ENCODE results near the gene MED16.

MED16 gene, protein sequence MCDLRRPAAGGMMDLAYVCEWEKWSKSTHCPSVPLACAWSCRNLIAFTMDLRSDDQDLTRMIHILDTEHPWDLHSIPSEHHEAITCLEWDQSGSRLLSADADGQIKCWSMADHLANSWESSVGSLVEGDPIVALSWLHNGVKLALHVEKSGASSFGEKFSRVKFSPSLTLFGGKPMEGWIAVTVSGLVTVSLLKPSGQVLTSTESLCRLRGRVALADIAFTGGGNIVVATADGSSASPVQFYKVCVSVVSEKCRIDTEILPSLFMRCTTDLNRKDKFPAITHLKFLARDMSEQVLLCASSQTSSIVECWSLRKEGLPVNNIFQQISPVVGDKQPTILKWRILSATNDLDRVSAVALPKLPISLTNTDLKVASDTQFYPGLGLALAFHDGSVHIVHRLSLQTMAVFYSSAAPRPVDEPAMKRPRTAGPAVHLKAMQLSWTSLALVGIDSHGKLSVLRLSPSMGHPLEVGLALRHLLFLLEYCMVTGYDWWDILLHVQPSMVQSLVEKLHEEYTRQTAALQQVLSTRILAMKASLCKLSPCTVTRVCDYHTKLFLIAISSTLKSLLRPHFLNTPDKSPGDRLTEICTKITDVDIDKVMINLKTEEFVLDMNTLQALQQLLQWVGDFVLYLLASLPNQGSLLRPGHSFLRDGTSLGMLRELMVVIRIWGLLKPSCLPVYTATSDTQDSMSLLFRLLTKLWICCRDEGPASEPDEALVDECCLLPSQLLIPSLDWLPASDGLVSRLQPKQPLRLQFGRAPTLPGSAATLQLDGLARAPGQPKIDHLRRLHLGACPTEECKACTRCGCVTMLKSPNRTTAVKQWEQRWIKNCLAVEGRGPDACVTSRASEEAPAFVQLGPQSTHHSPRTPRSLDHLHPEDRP

DNA sequence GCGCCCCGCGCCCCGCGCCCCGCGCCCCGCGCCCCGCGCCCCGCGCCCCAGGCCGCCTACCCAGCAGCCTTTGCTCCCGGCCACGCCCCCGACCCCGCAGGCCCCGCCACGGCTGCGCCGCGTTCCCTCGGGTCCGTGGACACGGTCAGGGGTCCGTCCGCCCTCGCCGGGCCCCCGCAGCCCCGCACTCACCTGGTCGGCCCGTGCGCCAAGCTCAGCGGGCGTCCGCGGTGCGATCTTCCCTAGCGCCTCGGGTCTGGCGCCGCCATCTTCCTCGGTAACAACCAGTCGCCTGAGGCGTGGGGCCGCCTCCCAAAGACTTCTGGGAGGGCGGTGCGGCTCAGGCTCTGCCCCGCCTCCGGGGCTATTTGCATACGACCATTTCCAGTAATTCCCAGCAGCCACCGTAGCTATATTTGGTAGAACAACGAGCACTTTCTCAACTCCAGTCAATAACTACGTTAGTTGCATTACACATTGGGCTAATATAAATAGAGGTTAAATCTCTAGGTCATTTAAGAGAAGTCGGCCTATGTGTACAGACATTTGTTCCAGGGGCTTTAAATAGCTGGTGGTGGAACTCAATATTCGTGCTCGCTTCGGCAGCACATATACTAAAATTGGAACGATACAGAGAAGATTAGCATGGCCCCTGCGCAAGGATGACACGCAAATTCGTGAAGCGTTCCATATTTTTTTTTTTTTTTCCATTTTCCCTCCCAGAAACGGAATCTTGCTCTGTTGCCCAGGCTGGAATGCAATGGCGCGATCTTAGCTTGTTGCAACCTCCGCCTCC lies at the start of gene MED16, which contains the start of gene RNU6-9:
Gene MED16 (minus strand): TSS at position 294 of the 796 bp plus-strand sequence. CDS start 2,056 bp downstream, outside the sequence.
Gene RNU6-9 (plus strand): TSS at position 591 of the 796 bp plus-strand sequence.
- DNase-seq (ENCODE audit: low read depth): peak; percentile 83

DNA sequence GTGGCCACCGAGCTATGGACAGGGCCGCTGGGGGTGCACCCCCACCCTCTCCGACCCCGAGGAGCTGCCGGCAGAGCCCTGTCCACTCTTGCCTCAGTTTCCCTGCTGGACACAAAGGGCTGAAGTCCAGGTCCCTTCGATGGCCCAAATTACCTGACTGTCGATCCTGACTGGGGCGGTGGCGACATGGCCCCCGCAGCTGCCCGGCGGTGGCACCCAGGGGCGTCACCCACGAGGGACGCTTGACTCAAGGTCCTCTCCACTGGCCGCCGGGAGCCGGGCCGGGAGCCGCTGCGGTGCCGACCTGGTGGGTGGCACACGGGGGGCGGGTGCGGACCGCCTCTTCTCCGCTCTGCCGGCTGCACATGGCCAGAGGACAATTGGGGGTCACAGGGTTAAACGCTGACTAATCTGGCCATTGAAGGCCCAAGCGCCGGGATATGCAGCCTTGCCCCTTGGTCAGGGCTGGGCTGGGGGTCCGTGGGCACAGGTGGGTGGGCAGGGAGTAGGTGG lies 49.2 kb upstream of the MED16 start:
- DNase-seq (ENCODE audit: low read depth): no peak

DNA sequence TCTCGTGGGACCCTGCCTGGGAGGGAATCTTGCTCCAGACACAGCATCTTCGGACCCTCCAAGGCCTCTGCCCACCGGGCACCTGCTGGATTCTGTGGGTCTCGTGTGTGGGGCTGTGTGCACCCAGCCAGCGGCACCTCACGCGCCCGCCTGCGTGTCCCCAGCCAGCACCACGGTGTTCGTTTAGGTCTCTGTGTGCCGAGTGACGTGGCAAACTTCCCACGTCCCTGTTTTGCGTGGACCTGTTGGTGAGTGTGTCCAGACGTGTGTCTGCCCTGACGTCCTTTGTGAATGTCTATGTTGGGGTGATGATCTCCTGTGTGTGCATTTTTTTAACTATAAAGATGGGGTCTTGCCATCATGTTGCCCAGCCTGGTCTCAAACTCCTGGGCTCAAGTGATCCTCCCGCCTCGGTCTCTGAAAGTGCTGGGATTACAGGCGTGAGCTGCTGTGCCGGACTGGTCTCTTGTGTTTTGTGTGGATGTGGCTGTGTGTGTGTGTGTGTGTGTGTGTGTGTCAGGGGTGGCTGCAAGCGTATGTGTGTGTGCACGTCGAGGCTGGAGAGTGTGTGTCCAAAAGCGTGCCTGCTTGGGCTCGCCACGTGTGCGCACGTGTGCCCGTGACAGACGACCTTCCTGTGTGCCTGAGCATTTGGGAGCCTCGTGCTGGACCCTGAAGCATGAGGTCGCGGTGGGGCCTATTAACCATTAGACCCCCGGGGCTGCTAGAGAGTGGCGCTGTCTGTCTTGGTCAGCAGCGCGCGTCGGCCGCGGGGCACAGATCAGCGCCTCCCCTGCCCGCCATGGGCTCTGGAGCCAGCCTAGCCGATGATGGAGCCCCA lies 48.5 kb upstream of the MED16 start:
- no peak for DNase-seq (ENCODE audit: low read depth)

DNA sequence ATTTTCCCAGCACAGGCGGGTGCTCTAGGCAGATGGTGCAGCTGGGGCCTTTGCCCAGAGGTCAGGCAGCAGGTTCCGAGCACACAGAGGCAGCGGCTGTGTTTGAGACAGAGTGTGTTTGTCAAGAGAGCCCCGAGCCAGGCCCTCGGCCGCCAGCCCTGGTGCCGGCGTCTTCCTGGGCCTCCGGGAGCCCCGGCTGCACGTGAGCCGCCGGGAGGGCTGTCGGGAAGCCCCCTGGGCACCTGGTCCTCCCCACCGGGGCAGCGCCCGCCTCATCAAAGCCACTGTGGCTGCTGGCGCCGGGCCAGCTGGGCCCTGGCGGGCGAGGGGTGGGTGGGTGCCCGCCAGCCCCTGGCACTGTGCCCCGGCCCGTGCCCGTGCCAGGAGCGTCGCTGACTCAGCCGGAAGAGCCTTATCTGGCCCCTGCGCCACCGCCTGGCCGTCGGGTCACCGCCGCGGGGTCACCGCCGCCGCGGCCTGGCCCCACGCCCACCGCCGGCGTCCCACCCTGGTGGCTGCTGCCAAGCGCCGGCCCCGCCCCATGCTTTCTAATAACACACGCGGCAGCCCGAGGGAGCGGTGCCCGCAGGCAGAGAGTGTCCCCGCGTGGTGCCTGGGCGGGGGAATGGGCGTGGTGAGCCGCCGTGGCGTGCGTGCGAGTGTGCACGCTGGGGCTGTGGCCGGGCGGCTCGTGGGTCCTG lies 47.8 kb upstream of the MED16 start:
- peak; percentile 51 for DNase-seq (ENCODE audit: low read depth)

DNA sequence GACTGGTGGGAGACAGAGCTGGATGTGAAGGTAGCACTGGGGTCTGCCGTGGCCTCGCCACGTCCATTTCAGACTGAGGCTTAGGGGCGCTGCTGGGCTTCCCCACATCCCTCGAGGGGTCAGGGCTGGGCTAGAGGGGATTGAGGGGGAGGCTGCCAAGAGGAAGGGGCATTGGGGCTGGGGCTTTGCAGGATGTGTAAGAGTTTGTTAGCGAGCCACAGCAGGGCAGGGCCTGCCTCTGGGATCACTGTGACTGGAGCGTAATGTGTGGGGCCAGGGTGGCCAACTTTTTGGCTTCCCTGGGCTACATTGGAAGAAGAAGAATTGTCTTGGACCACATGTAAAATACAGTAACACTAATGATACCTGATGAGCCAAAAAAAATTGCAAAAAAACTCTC lies 46.9 kb upstream of the MED16 start:
- DNase-seq (ENCODE audit: low read depth): no peak

DNA sequence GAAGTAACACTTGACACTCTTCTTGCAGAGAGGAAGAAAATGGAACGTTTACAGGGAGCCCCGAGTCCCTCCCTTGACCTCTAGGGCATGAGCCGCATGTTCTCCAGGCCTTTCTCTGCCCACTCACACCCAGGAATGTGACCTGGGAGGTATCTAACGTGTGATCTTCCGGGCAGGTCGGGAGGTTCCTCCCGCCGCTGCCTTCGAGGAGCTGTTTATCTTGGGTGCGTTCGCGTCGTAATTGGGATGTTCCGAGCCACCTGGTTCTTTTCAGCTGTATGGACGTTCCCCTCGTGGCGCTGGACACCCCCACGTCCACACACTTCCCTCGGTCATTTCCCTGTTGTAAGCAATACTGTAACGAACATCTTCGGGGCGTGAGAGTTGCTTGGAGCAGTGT lies 46.5 kb upstream of the MED16 start:
- no peak for DNase-seq (ENCODE audit: low read depth)

DNA sequence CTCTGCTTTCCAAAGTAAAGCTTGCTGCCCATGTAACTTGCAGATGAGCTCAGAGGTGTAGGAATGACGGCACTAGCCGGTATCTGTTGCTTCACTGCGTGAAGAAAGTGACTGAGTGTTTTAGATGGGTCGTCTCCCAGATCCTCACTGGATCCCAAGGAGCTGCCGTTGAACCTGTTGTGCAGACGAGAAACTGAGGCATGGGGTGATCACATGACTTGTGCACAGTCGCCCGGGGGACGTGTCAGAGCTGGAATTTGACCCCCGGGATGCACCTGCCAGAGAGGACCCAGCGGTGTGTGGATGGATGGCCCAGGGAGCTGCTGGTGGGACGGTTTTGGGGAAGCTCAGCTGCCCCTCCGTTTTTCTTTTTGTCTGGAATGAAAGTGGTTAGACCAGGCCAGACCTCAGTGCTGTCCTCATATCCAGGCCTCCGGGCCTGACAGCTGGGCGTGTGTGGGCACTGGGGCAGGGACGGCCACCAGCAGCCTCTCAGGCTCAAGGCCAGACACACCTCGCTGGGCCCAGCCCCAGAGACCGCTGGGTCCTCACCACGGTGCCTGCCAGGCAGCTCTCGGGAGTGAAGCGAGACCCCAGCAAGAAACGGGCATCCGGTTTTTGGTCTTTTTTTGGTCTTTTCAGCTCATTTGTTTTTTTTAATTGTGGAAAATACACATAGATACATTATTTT lies 45.4 kb upstream of the MED16 start:
- DNase-seq (ENCODE audit: low read depth): no peak

DNA sequence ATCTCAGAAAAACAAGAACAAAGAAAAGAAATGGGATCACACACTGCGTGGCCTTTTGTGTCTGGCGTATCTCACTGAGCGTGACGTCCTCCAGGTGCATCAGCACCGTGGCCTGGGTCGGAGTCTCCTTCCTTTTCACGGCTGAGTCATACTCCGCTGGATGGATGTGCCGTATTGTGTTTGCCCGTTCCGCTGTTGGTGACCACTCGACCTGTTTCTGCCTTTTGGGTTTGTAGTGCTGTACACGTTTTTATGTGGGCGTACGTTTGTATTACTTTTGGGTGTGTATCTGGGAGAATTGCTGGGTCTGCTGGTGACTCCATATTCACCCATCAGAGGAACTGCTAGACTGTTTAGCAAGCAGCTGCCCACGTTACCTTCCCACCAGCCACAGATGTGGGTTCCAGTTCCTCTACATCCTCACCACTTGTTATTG lies 44.3 kb upstream of the MED16 start:
- DNase-seq (ENCODE audit: low read depth): peak; percentile 13

DNA sequence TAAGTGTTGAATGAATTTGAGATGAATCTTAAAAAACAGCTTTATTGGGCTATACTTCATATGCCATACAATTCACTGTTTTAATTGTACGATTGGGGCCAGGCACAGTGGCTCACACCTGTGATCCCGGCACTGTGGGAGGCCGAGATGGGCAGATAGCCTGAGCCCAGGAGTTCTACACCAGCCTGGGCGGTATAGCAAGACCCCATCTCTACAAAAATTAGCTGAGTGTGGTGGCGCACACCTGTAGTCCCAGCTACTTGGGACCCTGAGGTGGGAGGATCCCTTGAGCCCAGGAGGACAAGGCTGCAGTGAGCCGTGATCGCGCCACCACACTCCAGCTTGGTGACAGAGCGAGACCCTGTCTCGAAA lies 43.2 kb upstream of the MED16 start:
- no peak for DNase-seq (ENCODE audit: low read depth)

DNA sequence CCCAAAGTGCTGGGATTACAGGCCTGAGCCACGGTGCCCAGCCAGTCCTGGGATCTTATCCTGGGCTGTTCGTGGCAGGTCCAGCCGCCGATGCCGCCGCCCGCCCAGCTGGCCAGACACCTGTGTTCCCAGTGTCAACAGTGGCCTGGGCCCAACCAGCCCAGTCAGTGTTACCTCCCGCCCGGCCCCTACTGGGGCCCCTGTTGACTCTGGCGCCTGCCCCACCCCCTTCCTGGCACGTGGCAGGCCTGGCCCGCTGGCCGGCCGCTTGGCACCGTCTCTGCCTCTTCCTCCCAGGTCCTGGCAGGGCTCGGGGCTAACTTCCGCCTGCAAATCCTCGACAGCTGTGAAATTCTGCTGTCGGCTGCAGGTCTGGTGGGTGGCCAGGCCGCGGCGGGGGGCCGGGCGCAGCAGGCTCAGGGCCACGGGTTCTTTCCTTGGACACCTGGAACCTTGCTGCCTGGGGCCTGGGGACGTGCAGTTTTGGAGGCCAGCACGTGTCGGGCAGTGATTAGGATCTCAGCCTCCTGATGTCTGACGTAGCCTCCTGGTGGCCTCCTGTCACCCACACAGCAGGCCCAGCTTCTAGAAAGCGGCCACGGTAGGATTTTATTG lies 42.0 kb upstream of the MED16 start:
- DNase-seq (ENCODE audit: low read depth): no peak

DNA sequence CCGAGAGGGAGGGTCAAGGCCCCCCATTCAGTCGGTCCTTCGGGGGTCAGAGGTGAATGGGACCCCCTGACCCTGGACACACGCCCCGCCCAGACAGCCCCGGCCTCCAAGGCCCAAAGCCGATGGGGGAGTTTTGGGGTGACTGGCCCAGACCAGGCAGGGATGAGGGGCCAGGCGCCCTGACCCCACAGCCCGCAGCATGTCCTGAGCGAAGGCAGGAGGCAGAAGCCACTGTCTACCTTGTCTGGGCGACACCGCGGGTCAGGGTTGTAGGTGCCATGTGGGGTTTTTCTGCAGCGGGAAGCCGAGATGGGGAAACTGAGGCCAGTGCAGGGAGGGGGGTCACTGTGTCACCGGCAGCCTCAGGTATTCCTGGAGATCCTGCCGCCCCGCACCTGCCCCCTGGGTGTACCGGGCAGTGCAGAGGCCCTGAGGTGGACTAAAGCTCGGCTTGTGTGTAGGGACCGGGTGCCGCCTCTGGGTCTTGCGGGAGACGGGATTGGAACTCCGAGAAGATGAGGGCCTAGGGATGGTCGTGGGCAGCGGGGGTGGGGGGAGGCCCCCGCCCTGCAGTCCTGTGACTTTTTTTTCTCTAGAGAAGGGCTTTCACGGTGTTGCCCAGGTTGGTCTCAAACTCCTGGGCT lies 41.3 kb upstream of the MED16 start:
- no peak for DNase-seq (ENCODE audit: low read depth)

DNA sequence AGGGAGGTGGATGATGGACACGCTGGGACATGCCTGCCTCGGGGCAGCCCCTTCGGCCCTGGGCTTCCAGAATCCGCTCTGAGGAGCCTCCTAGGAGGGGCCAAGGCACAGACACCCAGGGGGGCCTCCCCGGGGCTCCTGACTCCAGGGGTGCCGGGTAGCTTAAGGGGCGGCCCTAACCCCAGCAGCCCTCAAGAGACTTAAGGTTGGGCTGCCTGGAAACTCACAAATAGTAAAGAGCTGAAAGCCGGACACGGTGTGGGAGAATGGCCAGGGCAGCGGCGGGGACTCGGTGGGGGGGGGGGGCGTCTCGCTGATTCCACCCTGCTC lies 40.5 kb upstream of the MED16 start:
- no peak for DNase-seq (ENCODE audit: low read depth)

DNA sequence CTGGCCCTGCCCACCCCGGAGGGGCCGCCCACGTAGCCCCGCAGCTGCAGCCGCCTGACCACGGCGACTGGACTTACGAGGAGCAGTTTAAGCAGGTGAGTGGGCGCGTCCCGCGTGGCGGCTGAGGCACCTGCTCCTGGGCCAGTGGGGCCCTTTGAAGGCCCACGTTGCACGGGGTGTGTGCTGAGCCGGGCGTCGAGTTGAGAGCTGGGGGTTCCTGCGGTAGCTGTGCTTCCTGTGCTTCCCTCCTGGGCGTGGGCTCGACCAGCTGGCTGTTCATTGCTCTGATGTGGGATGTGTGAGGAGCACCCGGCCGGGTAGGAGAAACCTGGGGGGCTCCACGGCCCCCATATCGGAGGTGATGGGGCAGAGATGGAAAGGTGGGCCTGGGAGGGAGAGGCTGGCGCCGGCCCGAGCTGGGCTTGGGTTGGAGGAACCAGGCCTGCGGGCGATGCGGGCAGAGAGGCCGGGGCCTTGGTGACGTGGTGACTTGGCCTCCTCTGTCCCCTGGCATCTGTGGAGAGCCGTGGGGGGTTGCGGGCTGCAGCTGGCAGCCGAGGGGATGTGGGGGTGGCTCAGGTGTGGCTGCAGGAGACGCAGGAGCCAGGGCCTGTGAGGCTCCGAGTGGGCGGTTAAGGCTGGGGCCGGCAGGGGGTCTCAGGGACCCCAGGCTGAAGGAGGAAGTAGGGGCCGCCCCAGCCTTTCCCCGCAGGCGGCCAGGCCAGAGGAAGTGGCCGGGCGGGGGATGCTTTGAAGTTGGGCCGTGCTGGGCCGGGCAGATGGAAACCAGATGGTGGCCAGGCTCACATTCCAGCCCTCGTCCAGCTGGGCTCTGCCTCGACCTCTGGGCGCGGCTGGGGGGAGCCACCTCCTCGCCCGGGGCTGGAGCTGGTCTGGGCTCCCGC lies 39.9 kb upstream of the MED16 start:
- DNase-seq (ENCODE audit: low read depth): no peak

DNA sequence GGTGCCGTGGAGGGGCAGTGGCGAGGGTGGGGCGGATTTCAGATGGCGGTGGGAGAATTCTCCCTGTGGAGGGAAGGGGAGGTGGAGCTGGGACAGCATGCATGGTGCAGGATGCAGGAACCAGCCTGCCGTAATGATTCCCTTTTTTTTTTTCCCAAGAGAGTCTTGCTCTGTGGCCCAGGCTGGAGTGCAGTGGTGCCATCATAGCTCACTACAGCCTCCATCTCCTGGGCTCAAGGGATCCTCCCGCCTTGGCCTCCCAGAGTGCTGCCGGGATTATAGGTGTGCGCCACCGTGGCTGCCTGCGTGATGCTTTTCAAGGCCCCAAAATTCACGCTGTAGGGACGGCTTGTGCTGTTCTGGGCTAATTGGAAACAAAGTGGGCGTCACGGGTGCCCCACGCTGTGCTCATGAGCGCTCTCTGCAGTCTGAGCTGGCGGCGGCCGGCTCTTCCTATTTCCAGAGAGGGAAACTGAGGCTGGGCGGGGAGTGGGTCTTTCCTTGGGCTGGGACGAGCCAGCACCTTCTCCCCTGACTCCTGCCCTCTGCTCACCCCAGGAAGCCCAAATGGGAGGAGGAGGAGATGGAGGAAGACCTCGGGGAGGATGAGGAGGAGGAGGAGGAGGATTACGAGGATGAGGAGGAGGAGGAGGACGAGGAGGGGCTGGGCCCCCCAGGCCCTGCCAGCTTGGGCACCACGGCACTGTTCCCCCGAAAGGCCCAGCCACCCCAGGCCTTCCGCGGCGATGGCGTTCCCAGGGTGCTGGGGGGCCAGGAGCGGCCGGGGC lies 39.1 kb upstream of the MED16 start:
- no peak for DNase-seq (ENCODE audit: low read depth)

DNA sequence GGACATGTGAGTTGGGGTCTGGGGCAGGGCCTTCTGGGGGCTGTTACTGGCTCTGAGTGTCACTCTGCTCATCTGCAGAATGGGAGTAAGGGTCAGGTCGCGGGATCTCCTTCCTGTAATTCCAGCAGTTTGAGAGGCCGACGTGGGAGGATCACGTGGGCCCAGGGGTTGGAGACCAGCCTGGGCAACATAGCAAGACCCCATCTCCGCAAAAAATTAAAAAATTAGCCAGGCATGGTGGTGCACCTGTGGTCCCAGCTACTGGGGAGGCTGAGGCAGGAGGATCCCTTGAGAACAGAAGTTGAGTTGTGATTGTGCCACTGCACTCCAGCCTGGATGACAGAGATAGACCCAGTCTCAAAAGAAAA lies 36.9 kb upstream of the MED16 start:
- DNase-seq (ENCODE audit: low read depth): no peak

DNA sequence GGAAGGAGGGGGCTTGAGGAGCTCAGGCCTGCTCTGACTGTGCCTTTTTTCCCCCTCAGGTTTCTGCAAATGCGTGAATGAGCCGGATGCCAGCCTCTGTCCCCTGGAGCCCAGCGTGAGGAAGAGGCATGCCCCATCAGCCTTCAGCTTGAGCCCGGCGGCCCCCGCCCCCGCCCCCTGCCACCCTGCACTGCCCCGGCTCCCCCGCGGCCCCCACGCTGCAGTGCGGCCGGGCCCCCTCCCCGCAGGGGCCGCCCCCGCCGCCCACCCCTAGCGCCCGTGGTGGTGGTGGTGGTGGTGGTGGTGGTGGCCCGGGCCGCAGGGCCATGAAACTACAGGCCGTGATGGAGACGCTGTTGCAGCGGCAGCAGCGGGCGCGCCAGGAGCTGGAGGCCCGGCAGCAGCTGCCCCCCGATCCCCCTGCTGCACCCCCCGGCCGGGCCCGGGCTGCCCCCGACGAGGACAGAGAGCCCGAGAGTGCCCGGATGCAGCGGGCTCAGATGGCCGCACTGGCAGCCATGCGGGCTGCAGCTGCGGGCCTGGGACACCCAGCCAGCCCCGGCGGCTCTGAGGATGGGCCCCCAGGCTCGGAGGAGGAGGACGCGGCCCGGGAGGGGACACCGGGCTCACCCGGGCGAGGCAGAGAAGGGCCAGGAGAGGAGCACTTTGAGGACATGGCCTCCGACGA lies 36.4 kb upstream of the MED16 start:
- DNase-seq (ENCODE audit: low read depth): no peak
